Vagina (tissue), 2 donors: ENCODE measurements around the gene PITRM1.
"Not testable (repeated sequence)": the region's sequence is repeated elsewhere in the genome, so short reads cannot be mapped to it uniquely, and the experiment has no call there.

Source experiments
- CTCF ChIP-seq, 3 experiments: fragments of 450-650 bp in 2 of 3; fragments of 200-600 bp in 1 of 3; sonication (generic) in 1 of 3; IDR thresholded peaks; one replicate each; pipeline ENCODE4 v1.5.1; 2017 to 2019; ENCODE audit warnings: antibody characterized with exemption in 3 of 3, mild to moderate bottlenecking in 2 of 3, moderate library complexity in 2 of 3
- POLR2A ChIP-seq, 2 donors: fragments of 450-650 bp; IDR thresholded peaks; one replicate each; pipeline ENCODE4 v1.6.1; 2017; ENCODE audit warnings: antibody characterized with exemption in 2 of 2, mild to moderate bottlenecking in 2 of 2, moderate library complexity in 2 of 2
- POLR2AphosphoS5 ChIP-seq, 2 donors: sonication (generic); formaldehyde crosslinking; IDR thresholded peaks; one replicate each; pipeline ENCODE4 v1.9.0; 2017; ENCODE audit warnings: antibody characterized with exemption in 2 of 2, mild to moderate bottlenecking in 2 of 2, low read depth in 1 of 2; ENCODE audit not compliant: insufficient read depth in 1 of 2

- TF ChIP-seq CTCF (IDR thresholded peaks at IDR 0.05); POLR2A (IDR thresholded peaks at IDR 0.05); POLR2AphosphoS5 (IDR thresholded peaks at IDR 0.05; ENCODE audit: insufficient read depth in 1 of 2, low read depth in 1 of 2): not testable (repeated sequence)
These were observed 66.3 kb downstream of the PITRM1 start for GRCh38 chr10:3106328-3106727.
